ENCODE data around the gene TTC4.

DNA sequence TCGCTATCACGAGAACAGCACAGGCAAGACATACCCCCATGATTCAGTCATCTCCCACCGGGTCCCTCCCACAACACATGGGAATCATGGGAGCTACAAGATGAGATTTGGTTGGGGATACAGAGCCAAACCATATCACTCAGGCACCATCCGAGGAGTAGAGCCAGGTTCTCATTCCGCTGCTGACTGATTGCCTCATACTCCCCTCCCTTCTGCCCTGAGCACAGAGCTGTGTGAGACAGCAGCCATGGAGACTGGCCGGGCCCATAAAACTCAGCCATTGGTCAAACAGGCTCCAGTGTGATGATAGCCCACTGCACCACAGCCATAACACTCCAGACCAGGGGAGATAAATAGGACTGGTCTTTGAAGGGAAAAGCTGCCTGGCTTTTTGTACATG lies 22.6 kb downstream of the TTC4 start:
- TF ChIP-seq EZH2 (IDR thresholded peaks at IDR 0.05; ENCODE audit: borderline replicate concordance, insufficient read depth, low read length, poor library complexity, severe bottlenecking) (no peak), EP300 (conservative IDR thresholded peaks at IDR 0.05; ENCODE audit: poor library complexity, severe bottlenecking) (no peak), POLR2AphosphoS5 (IDR thresholded peaks at IDR 0.05) (no peak), TAF1 (IDR thresholded peaks at IDR 0.05; ENCODE audit: low read depth) (no peak), RAD21 (conservative IDR thresholded peaks at IDR 0.05) (no peak), MXI1 (conservative IDR thresholded peaks at IDR 0.05; ENCODE audit: poor library complexity, severe bottlenecking) (no peak)
- TF ChIP-seq, protein P1, sequence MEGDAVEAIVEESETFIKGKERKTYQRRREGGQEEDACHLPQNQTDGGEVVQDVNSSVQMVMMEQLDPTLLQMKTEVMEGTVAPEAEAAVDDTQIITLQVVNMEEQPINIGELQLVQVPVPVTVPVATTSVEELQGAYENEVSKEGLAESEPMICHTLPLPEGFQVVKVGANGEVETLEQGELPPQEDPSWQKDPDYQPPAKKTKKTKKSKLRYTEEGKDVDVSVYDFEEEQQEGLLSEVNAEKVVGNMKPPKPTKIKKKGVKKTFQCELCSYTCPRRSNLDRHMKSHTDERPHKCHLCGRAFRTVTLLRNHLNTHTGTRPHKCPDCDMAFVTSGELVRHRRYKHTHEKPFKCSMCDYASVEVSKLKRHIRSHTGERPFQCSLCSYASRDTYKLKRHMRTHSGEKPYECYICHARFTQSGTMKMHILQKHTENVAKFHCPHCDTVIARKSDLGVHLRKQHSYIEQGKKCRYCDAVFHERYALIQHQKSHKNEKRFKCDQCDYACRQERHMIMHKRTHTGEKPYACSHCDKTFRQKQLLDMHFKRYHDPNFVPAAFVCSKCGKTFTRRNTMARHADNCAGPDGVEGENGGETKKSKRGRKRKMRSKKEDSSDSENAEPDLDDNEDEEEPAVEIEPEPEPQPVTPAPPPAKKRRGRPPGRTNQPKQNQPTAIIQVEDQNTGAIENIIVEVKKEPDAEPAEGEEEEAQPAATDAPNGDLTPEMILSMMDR (IDR thresholded peaks at IDR 0.05; ENCODE audit: poor library complexity, severe bottlenecking): no peak
- TF ChIP-seq, protein P2, sequence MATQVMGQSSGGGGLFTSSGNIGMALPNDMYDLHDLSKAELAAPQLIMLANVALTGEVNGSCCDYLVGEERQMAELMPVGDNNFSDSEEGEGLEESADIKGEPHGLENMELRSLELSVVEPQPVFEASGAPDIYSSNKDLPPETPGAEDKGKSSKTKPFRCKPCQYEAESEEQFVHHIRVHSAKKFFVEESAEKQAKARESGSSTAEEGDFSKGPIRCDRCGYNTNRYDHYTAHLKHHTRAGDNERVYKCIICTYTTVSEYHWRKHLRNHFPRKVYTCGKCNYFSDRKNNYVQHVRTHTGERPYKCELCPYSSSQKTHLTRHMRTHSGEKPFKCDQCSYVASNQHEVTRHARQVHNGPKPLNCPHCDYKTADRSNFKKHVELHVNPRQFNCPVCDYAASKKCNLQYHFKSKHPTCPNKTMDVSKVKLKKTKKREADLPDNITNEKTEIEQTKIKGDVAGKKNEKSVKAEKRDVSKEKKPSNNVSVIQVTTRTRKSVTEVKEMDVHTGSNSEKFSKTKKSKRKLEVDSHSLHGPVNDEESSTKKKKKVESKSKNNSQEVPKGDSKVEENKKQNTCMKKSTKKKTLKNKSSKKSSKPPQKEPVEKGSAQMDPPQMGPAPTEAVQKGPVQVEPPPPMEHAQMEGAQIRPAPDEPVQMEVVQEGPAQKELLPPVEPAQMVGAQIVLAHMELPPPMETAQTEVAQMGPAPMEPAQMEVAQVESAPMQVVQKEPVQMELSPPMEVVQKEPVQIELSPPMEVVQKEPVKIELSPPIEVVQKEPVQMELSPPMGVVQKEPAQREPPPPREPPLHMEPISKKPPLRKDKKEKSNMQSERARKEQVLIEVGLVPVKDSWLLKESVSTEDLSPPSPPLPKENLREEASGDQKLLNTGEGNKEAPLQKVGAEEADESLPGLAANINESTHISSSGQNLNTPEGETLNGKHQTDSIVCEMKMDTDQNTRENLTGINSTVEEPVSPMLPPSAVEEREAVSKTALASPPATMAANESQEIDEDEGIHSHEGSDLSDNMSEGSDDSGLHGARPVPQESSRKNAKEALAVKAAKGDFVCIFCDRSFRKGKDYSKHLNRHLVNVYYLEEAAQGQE (IDR thresholded peaks at IDR 0.05; ENCODE audit: borderline replicate concordance): no peak
